HPDE6-E6E7 (cell line): ENCODE data around the gene TRABD2B.

Experiments
- DNase-seq: peaks from one replicate; pipeline ENCODE4 v3.0.0; 2011; ENCODE audit warnings: missing footprints; ENCODE audit errors: extremely low spot score

Gene TRABD2B

DNA sequence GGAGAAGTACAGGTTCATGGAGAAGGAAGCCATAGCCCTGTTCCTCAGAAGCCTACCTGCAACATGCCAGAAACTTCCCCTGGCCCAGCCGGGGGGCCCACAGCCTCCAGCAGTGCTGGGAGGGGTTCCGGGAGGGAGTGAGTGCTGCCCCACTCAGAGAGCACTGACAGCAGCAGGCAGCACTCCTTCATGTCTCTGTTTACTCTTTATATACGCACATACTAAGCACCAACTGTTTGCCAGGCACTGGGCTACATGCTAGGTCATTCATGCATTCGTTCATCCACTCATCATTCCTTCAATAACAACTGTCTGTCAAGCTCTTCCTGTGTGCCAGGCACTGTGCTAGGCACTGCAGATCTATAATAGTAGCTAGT is 120.6 kb downstream of the TRABD2B start:
- no peak for DNase-seq

DNA sequence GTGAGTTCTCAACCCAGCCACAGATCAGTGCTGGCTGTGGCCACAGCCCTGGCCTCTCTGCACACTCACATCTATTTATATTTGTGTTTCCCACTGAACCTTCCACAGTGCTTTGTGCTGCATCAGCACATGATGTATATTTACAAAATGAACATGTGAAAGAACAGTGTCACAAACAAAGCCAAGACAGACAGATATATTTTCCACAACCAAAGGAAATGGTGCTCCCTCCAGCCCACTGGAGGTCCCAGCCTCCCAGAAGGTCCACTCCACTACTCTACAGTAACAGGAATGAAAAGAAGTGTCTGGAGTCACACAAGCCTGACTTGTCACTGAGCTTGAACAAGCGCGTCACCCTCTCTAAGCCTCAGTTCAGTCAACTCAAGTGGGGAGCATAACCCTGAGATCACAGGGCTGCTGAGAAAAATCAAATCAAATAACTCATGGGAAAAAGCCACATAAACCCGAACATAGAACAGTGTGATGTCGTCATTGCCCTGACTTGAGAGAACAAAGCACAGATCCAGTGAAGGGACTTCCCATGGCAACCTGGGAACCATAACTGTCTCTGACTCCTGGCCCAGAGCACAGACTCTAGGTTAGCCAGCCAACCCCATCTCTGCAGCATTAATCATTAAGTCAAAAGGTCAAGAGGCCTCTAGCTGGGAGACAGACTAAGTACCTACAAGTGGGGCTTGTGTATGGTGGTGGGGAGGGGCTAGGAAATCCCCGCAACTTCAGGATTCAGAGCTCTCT is 121.2 kb downstream of the TRABD2B start:
- no peak for DNase-seq

DNA sequence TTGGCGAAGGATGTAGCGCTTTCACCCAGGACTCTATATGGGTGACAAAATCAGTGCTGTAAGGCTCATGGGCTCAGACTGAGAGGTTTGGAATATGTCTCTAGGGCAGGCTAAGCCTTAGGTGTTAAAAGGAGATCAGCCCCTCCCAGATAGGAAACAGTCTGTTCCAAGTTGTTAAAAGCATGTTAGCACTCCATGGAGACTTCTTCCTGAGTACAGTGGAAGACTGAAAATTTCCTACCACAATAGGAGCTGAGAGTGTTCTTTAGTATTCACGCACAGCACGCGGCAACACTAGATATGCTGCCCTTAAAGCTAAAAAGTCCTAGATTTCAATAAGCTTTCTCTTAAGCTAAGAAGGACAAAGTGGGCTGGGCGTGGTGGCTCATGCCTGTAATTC is 122.1 kb downstream of the TRABD2B start:
- no peak for DNase-seq

DNA sequence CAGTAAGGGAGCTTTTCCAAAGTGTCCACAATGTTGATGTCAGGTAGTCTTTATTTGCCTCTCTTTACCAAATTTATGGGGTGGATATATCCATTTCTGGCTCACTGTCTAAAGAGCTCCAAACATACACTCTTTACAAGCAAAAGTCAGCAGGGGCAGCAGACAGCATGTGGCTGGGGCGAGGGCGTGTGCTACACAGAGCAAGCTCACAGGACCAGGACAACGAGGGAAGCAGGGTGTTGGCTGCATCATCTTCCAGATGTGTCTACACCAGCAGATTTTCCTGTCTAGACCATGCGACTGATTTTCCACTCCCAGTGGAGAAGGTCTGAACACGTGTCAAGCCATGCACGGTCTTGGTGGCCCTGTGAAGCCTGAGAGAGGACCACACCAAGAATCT is 123.8 kb downstream of the TRABD2B start:
- DNase-seq: no peak

DNA sequence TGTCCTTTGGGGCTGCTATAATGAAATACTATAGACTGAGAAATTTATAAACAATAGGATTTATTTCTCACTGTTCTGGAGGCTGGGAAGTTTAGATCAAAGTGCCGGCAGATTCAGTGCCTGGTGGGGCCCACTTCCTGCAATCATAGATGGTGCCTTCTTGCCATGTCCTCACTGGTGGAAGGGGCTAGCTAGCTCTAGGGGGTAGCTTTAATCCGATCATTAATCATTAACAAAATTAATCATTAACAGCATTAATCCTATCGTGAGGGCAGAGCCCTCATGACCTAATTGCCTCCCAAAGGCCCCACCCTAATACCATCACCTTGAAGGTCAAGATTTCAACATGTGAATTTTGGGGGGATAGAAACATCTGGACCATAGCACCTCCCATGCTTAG is 124.3 kb downstream of the TRABD2B start:
- DNase-seq: no peak

DNA sequence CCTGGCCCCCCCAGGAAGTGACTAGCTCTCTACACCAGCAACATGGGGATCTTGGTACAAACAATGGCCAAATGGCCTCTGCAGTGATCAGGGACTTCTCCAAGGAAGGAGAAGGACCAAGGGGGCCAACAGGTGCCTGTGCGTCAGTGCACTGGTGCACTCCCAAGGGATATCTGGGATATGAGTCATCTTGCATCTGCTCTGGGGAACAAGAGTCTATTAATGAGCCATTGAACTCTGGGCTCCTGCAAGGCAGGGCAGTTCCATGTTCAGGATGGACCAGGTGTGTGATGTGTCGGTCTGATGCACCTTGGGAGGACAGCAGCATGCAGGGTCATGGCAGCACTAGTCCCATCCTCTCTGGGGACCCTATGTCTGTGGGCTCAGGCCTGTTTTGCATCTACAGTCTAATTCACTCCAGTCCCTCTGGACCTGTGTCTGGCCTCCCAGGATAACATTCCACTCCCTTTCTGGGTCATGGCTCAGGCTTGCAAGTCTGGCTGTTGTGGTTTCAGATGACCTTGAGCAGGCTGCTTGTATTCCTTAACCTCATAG is 125.3 kb downstream of the TRABD2B start:
- peak; percentile 7 for DNase-seq

DNA sequence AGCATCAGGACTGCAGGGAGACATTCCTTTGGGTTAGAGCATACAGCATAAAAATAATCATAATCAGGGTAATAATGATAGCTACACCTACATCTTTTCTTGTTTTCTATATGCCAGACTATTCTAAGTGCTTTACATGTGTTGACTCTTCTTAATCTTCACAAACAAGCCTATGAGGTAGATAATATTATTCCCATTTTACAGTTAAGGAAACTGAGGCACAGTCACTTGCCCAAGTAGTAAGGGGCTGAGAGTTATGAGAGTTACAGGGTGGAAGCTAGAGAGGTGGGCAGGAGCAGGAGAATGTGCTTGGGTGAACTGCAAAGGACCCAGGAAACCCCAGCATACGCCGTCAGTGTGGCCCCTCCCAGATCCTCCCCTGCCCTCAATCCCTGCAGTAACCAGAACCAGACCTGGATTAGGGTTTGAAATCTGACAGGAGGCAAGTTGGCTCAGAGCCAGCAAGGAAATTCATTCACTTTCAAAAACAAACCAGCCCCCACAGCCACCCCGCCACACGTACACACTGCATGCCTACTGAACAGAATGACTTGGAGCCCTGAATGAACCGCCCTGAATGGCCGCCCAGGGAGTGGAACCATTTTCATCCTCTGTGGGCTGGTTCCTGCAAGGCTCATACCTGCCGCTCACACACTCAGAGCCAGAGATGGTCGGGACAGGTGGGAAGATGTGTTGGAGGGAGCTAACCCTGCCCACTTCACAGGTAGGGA is 126.1 kb downstream of the TRABD2B start:
- DNase-seq: no peak

DNA sequence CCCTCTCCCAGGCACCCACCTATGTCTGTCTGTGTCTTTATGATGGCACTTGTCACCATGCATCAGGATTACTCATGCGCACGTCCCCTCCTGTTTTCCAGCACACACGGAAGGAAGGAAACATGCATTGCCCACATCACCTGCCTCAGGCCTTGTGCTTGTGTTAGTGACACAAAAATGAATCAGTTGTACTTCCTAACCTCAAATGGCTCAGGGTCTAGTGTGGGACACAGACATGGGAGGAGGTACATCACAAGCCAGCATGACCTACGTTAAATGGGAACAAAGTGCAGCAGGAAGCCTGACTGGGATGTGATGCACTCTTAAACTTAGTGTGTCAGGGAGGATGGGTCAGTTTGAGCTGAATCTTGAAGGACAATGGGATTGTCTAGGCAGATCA is 126.7 kb downstream of the TRABD2B start:
- DNase-seq: no peak

DNA sequence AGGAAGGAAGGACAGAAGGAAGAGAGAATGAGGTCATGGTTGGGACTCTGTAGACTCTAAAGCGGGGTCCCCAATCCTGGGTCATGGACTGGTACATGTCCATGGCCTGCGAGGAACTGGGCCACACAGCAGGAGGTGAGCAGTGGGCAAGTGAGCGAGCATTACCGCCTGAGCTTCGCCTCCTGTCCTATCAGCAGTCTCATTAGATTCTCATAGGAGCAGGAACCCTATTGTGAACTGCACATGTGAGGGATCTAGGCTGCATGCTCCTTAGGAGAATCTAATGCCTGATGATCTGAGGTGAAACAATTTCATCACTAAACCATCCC is 128.9 kb downstream of the TRABD2B start:
- no peak for DNase-seq

DNA sequence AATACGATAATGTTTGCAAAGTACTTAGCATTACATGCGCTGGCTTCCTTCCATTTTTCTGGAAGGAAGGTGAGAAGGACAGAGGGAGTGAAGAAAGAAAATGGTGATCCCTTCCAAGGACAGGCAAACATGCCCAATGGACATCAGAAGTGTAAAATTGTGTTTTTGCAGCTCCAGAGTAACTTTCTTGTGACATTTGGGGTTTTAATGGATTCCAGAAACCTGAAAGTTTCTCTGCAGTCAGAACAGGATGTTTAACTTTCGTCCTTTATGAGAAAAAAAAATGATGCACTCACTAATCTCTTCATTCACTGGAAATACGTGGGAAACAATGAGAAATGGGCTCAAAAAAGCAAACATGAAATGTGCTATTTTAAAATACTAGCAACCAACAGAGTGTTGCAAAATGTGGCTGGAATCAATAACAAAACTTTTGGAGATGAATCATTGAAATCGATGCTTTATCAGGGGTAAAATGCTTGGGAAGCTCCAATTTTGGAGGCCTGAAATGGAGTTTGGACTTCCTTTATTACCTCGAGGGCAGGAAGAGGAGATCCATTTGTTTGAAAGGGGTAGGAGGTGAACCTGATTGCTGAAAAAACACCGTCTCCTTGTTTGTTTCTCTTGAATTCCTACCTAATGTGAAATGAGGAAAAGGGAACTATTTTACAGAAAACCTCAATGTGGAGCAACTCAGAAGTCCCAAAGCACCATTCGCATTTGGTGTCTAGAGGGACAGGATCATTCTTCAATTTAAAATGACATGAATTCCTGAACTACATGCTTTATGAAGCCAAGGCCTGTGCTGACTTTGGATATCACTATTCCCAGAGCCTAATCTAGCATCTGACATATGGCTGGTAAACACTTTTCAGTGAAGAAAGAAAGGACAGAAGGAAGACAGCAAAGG is 129.5 kb downstream of the TRABD2B start:
- DNase-seq: no peak

DNA sequence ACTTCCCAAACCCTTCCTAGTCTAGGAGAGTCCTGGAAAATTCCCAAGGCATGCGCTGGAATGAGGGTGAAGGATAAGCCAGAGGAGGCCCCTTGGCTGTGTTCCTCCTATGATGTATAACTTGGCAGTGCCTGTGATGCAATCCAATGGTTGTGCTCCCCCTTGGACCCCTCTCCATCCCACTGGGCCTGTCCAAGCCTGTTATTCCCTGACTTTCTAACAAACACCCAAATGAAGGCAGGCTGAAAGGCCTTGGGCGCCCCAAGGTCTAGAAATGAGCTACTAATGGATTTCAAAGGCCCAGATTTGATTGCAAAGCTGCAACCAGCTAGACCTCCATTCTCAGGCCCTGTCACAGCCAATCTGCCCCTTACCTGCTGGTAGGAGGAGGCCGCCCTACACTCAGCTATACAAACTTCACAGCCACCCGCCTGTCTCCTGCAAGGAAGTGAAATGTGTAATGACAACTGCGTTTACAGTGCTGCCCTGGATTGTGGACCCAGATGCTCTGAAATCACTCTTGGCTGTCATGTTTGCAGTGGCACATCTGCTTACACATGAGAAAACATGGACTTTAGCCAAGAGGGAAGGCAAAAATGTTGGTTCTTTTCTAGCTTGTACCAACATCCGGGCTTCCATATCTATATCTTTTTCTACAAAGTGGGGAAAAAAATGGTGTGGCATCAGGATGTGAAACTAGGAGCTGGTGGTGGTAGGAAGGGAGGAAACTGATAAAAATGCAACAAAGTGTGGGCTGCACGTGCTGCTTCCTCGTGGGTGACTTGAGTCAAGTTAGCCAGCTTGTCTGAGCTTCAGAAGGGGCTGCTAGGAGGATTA is 130.4 kb downstream of the TRABD2B start:
- no peak for DNase-seq

DNA sequence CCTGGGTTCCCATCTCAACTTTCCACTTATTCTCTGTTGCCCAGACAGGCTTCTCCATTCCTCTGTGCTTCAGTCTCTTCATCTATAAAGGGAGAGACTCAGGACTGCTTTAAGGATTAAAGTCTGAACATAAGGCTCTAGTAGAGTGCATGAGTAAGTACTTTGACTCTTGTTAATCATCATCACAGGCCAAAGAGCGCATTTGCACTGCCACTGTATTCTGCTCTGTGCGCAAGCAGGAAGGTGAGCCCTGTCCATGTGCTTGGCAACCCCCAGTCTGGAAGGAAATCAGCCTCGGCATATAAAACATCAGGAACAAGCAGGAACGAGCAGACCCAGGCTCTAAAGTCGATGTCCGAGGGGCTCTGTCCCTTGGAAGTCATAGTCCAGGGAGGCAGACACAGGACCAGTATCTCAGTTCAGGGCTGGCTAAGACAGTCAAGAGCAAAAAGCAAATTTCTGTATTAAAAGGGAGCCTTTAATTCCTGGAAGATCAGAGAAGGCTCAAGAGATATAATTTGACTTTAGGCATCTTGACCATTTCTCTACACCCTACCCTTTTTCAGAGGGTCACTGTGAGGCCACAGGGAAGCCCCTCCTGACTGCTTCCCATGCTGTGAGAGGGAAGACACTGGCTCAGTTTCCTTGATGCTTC is 131.2 kb downstream of the TRABD2B start:
- no peak for DNase-seq

DNA sequence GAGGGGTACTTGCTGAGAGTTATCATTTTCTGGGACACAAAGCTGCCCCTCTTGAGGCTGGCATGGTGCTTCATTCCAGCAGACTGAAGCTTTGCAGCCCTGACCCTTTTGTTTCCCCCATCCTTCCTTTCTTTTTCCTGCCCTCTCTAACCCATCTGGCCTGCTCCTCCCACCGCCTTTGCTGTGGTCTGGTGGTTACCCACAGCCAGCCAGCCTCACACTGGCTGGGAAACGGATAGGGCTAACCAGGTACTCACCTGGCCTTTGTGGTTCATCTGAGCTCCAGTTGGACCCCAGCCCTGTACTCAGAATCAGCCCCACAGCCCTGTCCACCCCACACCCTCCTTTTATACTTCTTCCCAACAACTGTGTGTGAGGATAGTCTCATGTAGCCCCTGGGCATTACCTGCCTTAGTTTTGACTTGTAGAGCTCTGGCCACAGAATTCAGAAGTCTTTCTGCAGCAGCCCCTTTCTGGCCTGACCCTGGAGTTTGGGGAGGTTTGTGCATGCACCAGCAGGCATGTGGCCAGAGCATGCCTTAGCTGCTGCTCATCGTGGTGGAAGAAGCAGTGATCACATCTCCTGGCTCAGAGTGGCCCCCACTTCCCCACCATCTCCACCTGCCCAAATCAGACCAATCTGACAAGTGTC is 138.0 kb downstream of the TRABD2B start:
- no peak for DNase-seq

DNA sequence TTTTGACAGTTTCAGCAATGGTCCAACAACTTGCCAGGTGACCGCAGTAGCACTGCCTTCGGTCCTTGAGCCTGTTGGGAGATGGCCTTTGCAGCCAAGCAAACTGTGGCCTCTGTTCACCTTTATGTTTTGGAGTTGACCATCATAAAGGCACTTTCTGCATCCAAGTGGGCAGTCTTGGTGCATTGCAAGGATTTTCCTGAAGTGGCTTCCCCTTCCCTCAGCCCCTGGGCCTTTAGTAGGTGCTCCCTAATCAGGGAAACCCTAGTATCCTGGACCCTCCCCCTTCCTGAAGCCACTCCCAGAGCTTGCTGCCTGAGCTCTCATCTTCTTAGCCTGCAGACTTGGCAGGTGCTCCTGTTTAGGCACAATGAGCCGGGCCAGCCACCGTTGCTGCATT is 140.2 kb downstream of the TRABD2B start:
- DNase-seq: no peak

DNA sequence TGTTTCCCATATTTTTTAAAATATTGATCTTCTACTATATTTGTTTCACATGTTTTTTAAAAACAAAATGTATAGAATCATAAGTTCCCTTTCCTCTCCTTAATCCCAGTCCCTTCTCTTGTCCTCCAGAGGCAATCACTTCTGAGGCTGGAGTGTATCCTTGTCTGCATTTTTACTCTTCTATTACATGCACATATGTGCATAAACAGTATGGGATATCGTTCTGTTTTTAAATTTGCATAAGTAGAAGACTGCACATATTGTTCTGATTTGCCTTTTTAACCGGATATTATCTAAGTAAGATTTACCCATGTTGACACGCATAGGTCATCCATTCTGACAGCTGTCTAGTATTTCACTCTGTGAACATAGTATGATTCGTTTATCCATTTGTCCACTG is 142.0 kb downstream of the TRABD2B start:
- DNase-seq: no peak

DNA sequence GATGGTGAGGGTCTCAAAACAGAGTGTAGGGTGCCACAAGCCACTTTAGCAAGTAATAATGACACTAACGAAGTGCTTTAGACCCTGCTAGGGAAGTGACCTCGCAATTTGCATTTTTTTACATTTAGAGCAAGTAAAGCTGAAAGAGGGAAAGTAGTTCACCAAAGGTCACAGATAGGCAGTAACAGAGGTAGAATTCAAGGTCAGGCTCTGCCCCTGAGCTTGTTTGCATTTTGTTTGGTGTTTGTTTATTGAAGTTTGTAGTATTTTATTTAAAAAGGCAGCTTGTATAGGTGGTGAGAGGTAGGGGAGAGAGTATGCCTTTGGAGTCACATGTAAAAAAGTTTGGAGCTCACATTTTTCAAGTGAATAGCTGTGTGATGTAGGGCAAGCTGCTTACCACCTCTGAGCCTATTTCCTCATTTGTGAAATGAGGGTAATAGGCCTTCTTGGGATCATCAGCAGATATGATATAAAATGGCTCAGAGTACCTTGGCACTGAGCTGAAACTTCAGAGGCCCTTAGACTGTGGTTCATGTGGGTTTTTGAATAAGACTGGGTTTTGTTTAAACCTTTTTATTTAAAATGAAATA is 142.5 kb downstream of the TRABD2B start:
- DNase-seq: no peak

DNA sequence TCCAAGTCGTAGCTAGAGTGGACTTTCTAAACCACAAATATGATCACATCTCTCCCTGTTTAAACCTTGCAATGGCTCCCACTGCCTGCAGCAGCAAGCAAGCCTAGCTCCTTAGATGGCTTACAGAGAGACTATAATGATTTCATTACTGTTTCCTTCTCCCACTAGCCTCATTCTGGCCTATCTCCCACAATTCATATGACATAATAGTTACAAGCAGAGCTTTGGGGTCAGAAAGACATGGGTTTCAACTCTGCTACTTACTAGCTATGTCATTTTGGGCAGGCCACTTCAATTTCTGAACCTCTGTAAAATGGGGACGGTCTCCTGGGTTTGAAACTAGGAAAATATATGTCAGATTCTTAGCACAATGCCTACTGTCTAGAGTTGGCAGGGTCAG is 143.3 kb downstream of the TRABD2B start:
- no peak for DNase-seq

DNA sequence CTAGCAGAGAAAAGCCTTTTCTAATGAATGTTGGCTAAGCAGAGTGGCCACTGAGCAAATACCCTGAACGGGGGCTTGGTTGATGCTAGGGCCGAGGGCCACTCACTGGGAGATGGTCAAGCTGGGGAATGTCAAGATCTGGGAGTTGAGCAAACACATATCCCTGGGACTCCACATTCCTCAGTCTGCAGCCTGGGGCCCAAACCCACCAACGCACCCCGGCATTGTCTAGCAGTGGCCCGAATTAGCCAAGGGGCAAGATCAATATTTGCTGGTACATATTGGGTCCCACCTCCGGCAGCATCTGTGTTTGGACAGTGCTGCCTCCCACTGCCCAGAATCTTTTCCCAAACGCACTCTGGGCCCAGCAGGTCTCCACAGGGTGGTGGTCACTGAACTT is 144.1 kb downstream of the TRABD2B start:
- DNase-seq: no peak

DNA sequence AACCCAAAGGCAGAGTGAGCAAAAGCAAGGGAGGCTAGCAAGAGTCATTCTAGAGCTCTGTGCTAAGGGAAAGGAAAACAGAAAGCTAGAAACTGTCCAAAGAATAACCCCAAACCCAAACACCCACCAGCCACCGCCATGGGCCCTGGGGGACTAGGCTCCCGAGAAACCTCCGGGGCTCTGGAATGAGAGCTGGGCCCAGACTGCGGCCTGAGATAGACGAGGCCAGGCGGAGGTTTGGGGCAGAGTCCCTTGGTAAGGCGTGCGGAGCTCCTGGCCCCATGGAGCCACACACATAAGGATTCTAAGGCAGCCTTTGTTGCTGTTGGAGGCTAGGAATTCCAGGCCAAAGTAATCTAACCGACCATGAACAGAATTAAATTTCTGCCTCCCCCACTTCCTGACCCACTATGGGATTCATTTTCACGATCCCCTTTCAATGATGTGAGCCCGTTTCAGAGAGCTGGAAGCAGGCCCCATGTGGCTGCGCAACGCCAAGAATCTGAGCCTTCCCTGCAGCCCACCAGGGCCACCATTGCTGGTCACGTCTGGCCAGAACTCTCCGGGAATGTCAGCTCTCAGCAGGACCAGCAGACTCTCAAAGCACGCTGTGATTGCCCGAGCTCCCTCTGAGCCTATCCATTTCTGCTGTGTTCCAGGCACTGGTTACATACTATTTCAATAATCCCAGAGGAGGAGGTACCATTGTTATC is 145.0 kb downstream of the TRABD2B start:
- no peak for DNase-seq
